NCI-H1436 treated with DMSO at 0.1 percent for 48 hours (cell line): Measurements from ENCODE around the gene ANGPTL8.

ENCODE experiments used
- DNase-seq: peaks from one replicate; lab custom pipeline; 2025; lab: John Stamatoyannopoulos, UW

Gene ANGPTL8

GRCh38 chr19:11236324-11237301, 2.8 kb upstream of the ANGPTL8 start:
- no peak for DNase-seq

GRCh38 chr19:11237321-11237720, 2.1 kb upstream of the ANGPTL8 start:
- no peak for DNase-seq

GRCh38 chr19:11238041-11238440, 1.4 kb upstream of the ANGPTL8 start:
- no peak for DNase-seq

GRCh38 chr19:11238781-11239376, 540 bp upstream of the ANGPTL8 start:
- no peak for DNase-seq

GRCh38 chr19:11240008-11240444, 607 bp downstream of the ANGPTL8 start:
- no peak for DNase-seq

GRCh38 chr19:11242025-11242424, 2.6 kb downstream of the ANGPTL8 start:
- DNase-seq: no peak

GRCh38 chr19:11242864-11243797, 3.7 kb downstream of the ANGPTL8 start:
- DNase-seq: no peak

GRCh38 chr19:11243798-11244169, 4.4 kb downstream of the ANGPTL8 start:
- no peak for DNase-seq

GRCh38 chr19:11244846-11245589, 5.6 kb downstream of the ANGPTL8 start:
- no peak for DNase-seq

GRCh38 chr19:11246941-11247340, 7.5 kb downstream of the ANGPTL8 start:
- no peak for DNase-seq

GRCh38 chr19:11247391-11247790, 8.0 kb downstream of the ANGPTL8 start:
- DNase-seq: no peak

- no peak for DNase-seq
These were observed 8.5 kb downstream of the ANGPTL8 start for GRCh38 chr19:11247934-11248333.

GRCh38 chr19:11248852-11249251, 9.4 kb downstream of the ANGPTL8 start:
- DNase-seq: no peak

GRCh38 chr19:11251217-11251616, 11.8 kb downstream of the ANGPTL8 start:
- no peak for DNase-seq

GRCh38 chr19:11251650-11252314, 12.4 kb downstream of the ANGPTL8 start:
- no peak for DNase-seq

GRCh38 chr19:11252665-11253355, 13.4 kb downstream of the ANGPTL8 start:
- no peak for DNase-seq

- DNase-seq: no peak
These were observed 15.2 kb downstream of the ANGPTL8 start for GRCh38 chr19:11254666-11255065.

- no peak for DNase-seq
These were observed 16.8 kb downstream of the ANGPTL8 start for GRCh38 chr19:11256189-11256588.

GRCh38 chr19:11257846-11258380, 18.5 kb downstream of the ANGPTL8 start:
- no peak for DNase-seq

- no peak for DNase-seq
These were observed 21.6 kb downstream of the ANGPTL8 start for GRCh38 chr19:11260996-11261395.
